ENCODE results near the gene E2F6. TPM values are rescaled to one million over a fixed set of nuclear protein-coding genes. Genes with fewer than 3 reads are reported as not detected.

Gene E2F6
- total and polyA plus RNA-seq, 9 of the 15 experiments (the other 6 are each of a cell fraction or from before 2014, with no cell fraction given) = 13.6 to 33.9 (median 26.1) TPM

- TF ChIP-seq THAP12 (CRISPR knock-in tag; IDR thresholded peaks at IDR 0.05) (peak; percentile 38; the same call in 1 of the 2 replicates), ZZZ3 (IDR thresholded peaks at IDR 0.05) (no peak), MEF2D (tag; conservative IDR thresholded peaks at IDR 0.05; ENCODE audit: low read depth) (no peak), NFXL1 (CRISPR knock-in tag; IDR thresholded peaks at IDR 0.05) (no peak), KDM4B (IDR thresholded peaks at IDR 0.05; ENCODE audit: borderline replicate concordance in 2 of 2, low read depth in 1 of 2) (peak in 1 of 2 experiments; percentile 78; a peak in 1 of 4 replicates), UBTF (IDR thresholded peaks at IDR 0.05; ENCODE audit: borderline replicate concordance in 1 of 2, low read depth in 2 of 2, low read length in 2 of 2) (no peak), ATF3 (IDR thresholded peaks at IDR 0.05) (peak; percentile 86), ATF3 (CRISPR knock-in tag; conservative IDR thresholded peaks at IDR 0.05) (peak; percentile 87; the same call in 1 of the 2 replicates), ZNF217 (CRISPR knock-in tag; IDR thresholded peaks at IDR 0.05) (no peak), MAX (CRISPR knock-in tag; IDR thresholded peaks at IDR 0.05) (peak; percentile 99), ZNF449 (CRISPR knock-in tag; IDR thresholded peaks at IDR 0.05) (no peak), MEF2A (IDR thresholded peaks at IDR 0.05; ENCODE audit: control insufficient read depth, low read depth, low read length) (peak; percentile 52; the same call in 1 of the 2 replicates), DMBX1 (CRISPR knock-in tag; IDR thresholded peaks at IDR 0.05; ENCODE audit: borderline replicate concordance) (no peak; the same call in 1 of the 2 replicates), XRCC4 (IDR thresholded peaks at IDR 0.05; ENCODE audit: extremely low read depth, insufficient read depth, insufficient read length) (no peak), RBM22 (IDR thresholded peaks at IDR 0.05; ENCODE audit: low read depth, low read length, poor library complexity, severe bottlenecking) (no peak), ZNF23 (CRISPR knock-in tag; IDR thresholded peaks at IDR 0.05) (0 out of 2 replicates have a peak, but pooled peaks have one; percentile 38), EP300 (IDR thresholded peaks at IDR 0.05; ENCODE audit: low read length) (peak; percentile 30; the same call in 1 of the 2 replicates), U2AF1 (optimal IDR thresholded peaks at IDR 0.05; ENCODE audit: low read depth, low read length) (no peak), ZNF77 (CRISPR knock-in tag; IDR thresholded peaks at IDR 0.05) (no peak)
These were observed at the start of gene E2F6 (continued) for GRCh38 chr2:11465485-11466306.

Data from K562 (cell line).